NT2/D1 (cell line): Measurements from ENCODE around the gene OSBP.

Source experiments
- SUZ12 ChIP-seq: IDR thresholded peaks from 2 replicates; pipeline ENCODE4 v1.6.1; 2011; ENCODE audit not compliant: insufficient read length, insufficient read depth; ENCODE audit errors: extremely low read depth
- YY1 ChIP-seq: IDR thresholded peaks from 2 replicates; pipeline ENCODE4 v1.6.1; 2011; ENCODE audit not compliant: insufficient read length, insufficient read depth
- ZNF274 ChIP-seq: IDR thresholded peaks from 2 replicates; pipeline ENCODE4 v1.6.1; 2011; ENCODE audit warnings: mild to moderate bottlenecking, low read depth, low read length

DNA sequence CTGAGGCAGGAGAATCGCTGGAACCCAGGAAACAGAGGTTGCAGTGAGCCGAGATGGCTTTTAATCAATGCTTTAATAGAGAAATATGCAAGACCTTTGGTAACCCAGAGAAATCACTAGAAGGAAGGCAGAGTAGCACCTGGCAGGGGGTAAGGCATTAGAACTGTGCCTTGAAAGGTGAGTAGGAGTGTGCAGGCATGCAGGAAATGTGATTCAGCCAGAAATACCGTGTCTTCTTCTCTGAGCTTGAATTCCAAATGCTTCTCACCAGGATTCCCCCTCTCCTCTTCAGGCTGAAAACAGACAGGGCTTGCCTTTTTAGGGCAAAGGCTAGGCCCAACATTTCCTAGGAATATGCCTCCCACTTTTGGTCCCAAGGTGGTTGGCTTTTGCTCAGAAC is 53.3 kb downstream of the OSBP start:
- TF ChIP-seq YY1 (no peak), ZNF274 (no peak), SUZ12 (no peak)
